Neuronal stem cell (in vitro differentiated cells): Measurements from ENCODE around the gene PHF5A.

Experiments
- DNase-seq: peaks from one replicate; pipeline ENCODE4 v3.0.0-alpha.2; 2013; ENCODE audit warnings: low spot score
- H2AFZ ChIP-seq: one replicate; pipeline ENCODE4 v1.6.1; 2013; ENCODE audit warnings: mild to moderate bottlenecking, low read length, inconsistent platforms
- H2AK5ac ChIP-seq: 2 replicates; pipeline ENCODE4 v1.6.1; 2013; ENCODE audit warnings: low read depth, mild to moderate bottlenecking, inconsistent platforms, low read length, moderate library complexity, mixed read lengths
- H2BK120ac ChIP-seq: 2 replicates; pipeline ENCODE4 v1.6.1; 2013; ENCODE audit warnings: low read depth, mild to moderate bottlenecking, inconsistent platforms, low read length, moderate library complexity, mixed read lengths
- H2BK12ac ChIP-seq: one replicate; pipeline ENCODE4 v1.6.1; 2013; ENCODE audit warnings: low read length, inconsistent platforms
- H2BK15ac ChIP-seq: 2 replicates; pipeline ENCODE4 v1.6.1; 2013; ENCODE audit warnings: mild to moderate bottlenecking, low read length, inconsistent platforms, mixed read lengths
- H2BK5ac ChIP-seq: one replicate; pipeline ENCODE4 v1.6.1; 2013; ENCODE audit warnings: inconsistent platforms, mild to moderate bottlenecking, low read length, moderate library complexity
- H3K14ac ChIP-seq: one replicate; pipeline ENCODE4 v1.6.1; 2013; ENCODE audit warnings: low read length, inconsistent platforms
- H3K18ac ChIP-seq: 2 replicates; pipeline ENCODE4 v1.6.1; 2013; ENCODE audit warnings: low read length, inconsistent platforms
- H3K23ac ChIP-seq: 2 replicates; pipeline ENCODE4 v1.6.1; 2013; ENCODE audit warnings: low read depth, mild to moderate bottlenecking, mixed read lengths, low read length, inconsistent platforms; ENCODE audit not compliant: poor library complexity
- H3K27ac ChIP-seq: replicated peaks from 3 replicates; pipeline ENCODE4 v1.5.1; 2013; ENCODE audit warnings: low read length, inconsistent platforms
- H3K27me3 ChIP-seq, 3 experiments: 2 replicates each; pipeline ENCODE4 v1.6.1; 2013; ENCODE audit warnings: low read length in 3 of 3, mild to moderate bottlenecking in 2 of 3, inconsistent platforms in 1 of 3, low read depth in 1 of 3, mixed read lengths in 1 of 3, moderate library complexity in 1 of 3; ENCODE audit not compliant: control insufficient read depth in 3 of 3, insufficient read depth in 3 of 3
- H3K36me3 ChIP-seq, 2 donors: replicated peaks in 1 of 2; 2 replicates each; pipeline ENCODE4 v1.6.1; 2013; ENCODE audit warnings: low read length in 2 of 2; ENCODE audit not compliant: control insufficient read depth in 2 of 2, insufficient read depth in 2 of 2
- H3K4ac ChIP-seq: 2 replicates; pipeline ENCODE4 v1.6.1; 2013; ENCODE audit warnings: inconsistent platforms, mild to moderate bottlenecking, low read length, moderate library complexity
- H3K4me1 ChIP-seq, 2 donors: 1 replicate in 1 of 2; 2 replicates in 1 of 2; pipeline ENCODE4 v1.6.1; 2013; ENCODE audit warnings: low read length in 2 of 2, low read depth in 1 of 2; ENCODE audit not compliant: control insufficient read depth in 2 of 2, insufficient read depth in 1 of 2
- H3K4me2 ChIP-seq: one replicate; pipeline ENCODE4 v1.6.1; 2013; ENCODE audit warnings: mild to moderate bottlenecking, low read length, inconsistent platforms; ENCODE audit not compliant: insufficient read depth, poor library complexity, severe bottlenecking
- H3K4me3 ChIP-seq, 2 donors: 2 replicates each; pipeline ENCODE4 v1.5.1; 2013; ENCODE audit warnings: low read length in 2 of 2, mild to moderate bottlenecking in 2 of 2, inconsistent platforms in 1 of 2, moderate library complexity in 1 of 2
- H3K79me1 ChIP-seq: one replicate; pipeline ENCODE4 v1.6.1; 2013; ENCODE audit warnings: low read depth, mild to moderate bottlenecking, inconsistent platforms, low read length, moderate library complexity
- H3K9ac ChIP-seq: one replicate; pipeline ENCODE4 v1.6.1; 2013; ENCODE audit warnings: mild to moderate bottlenecking, low read depth, low read length, inconsistent platforms; ENCODE audit not compliant: poor library complexity
- H3K9me3 ChIP-seq, 2 donors: replicated peaks in 1 of 2; 2 replicates each; pipeline versions ENCODE3 to v1.6.1; 2013; ENCODE audit warnings: low read length in 2 of 2, mild to moderate bottlenecking in 2 of 2, inconsistent platforms in 1 of 2, low read depth in 1 of 2, mixed read lengths in 1 of 2, moderate library complexity in 1 of 2; ENCODE audit not compliant: control insufficient read depth in 2 of 2, insufficient read depth in 1 of 2
- H4K8ac ChIP-seq: one replicate; pipeline ENCODE4 v1.6.1; 2013; ENCODE audit warnings: low read depth, mild to moderate bottlenecking, inconsistent platforms, low read length, moderate library complexity
- H4K91ac ChIP-seq: one replicate; pipeline ENCODE4 v1.6.1; 2013; ENCODE audit warnings: low read length, low read depth, mild to moderate bottlenecking, inconsistent platforms; ENCODE audit not compliant: poor library complexity
- WGBS, 2 donors: extraction: QIAGEN DNeasy Blood & Tissue Kit; methylation state at CpG; one replicate each; pipeline ENCODE4 v1.1.7; 2013; ENCODE audit warnings: missing lambda C conversion rate in 2 of 2, mixed read lengths in 1 of 2; ENCODE audit not compliant: insufficient read length in 2 of 2, insufficient replicate concordance in 1 of 2; ENCODE audit errors: extremely low coverage in 2 of 2; 5-methylcytosine and 5-hydroxymethylcytosine counted together

The PHF5A gene

GRCh38 chr22:41501209-41501608 is 32.7 kb upstream of the PHF5A start:
- H4K8ac ChIP-seq = no peak overlapping the region
- no peak overlapping the region for H2AK5ac ChIP-seq
- H3K9ac ChIP-seq = no peak overlapping the region
- H3K4me3 ChIP-seq = no peak overlapping the region
- no peaks in the 10 kb centered on the region for H3K27me3 ChIP-seq
- no peaks in the 10 kb centered on the region for H3K4me1 ChIP-seq
- H2BK12ac ChIP-seq = no peak overlapping the region
- peaks cover 15 to 57% of the 10 kb centered on the region in 2 donors for H3K36me3 ChIP-seq
- H3K23ac ChIP-seq = peak overlapping the region; percentile 48
- H2AFZ ChIP-seq = no peak overlapping the region
- H3K4me2 ChIP-seq = no peak overlapping the region
- no peak overlapping the region for H4K91ac ChIP-seq
- no peak overlapping the region for H2BK15ac ChIP-seq
- WGBS, 2 donors = no CpG with 5 or more reads among the region's 5 CpGs
- H2BK5ac ChIP-seq = no peak overlapping the region
- no peak overlapping the region for H3K27ac ChIP-seq
- H3K14ac ChIP-seq = no peak overlapping the region
- DNase-seq = no peak
- H3K79me1 ChIP-seq = peaks cover 7% of the 10 kb centered on the region
- H3K18ac ChIP-seq = no peak overlapping the region
- no peak overlapping the region for H2BK120ac ChIP-seq
- H3K9me3 ChIP-seq = no peaks in the 10 kb centered on the region
- H3K4ac ChIP-seq = no peak overlapping the region

DNA sequence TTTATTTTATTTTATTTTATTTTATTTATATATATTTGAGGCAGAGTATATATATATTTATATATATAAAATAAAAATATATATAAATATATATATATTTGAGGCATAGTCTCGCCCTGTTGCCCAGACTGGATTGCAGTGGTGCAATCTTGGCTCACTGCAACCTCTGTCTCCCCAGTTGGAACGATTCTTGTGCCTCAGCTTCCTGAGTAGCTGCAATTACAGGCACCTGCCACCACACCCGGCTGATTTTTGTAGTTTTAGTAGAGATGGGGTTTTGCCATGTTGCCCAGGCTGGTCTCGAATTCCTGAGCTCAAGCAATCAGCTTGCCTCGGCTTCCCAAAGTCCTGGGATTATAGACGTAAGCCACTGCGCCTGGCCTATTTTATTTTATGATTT is 31.8 kb upstream of the PHF5A start:
- no peak overlapping the region for H3K23ac ChIP-seq
- H3K9me3 ChIP-seq = peaks cover 0 to under 1% of the 10 kb centered on the region in 2 donors
- no peak overlapping the region for H4K8ac ChIP-seq
- no peak overlapping the region for H3K18ac ChIP-seq
- H3K36me3 ChIP-seq = peaks cover 15 to 51% of the 10 kb centered on the region in 2 donors
- no peak overlapping the region for H2AK5ac ChIP-seq
- H2BK120ac ChIP-seq = no peak overlapping the region
- peaks cover 7% of the 10 kb centered on the region for H3K79me1 ChIP-seq
- no peak overlapping the region for H3K27ac ChIP-seq
- no peak overlapping the region for H4K91ac ChIP-seq
- no peak overlapping the region for H3K14ac ChIP-seq
- WGBS, 2 donors = no CpG with 5 or more reads among the region's 7 CpGs
- no peak overlapping the region for H2BK15ac ChIP-seq
- H3K27me3 ChIP-seq = no peaks in the 10 kb centered on the region
- no peak overlapping the region for H3K4me3 ChIP-seq
- no peak for DNase-seq
- no peak overlapping the region for H2BK12ac ChIP-seq
- no peak overlapping the region for H2AFZ ChIP-seq
- no peak overlapping the region for H3K4me2 ChIP-seq
- H3K9ac ChIP-seq = no peak overlapping the region
- H3K4ac ChIP-seq = no peak overlapping the region
- H2BK5ac ChIP-seq = no peak overlapping the region
- H3K4me1 ChIP-seq = no peaks in the 10 kb centered on the region

DNA sequence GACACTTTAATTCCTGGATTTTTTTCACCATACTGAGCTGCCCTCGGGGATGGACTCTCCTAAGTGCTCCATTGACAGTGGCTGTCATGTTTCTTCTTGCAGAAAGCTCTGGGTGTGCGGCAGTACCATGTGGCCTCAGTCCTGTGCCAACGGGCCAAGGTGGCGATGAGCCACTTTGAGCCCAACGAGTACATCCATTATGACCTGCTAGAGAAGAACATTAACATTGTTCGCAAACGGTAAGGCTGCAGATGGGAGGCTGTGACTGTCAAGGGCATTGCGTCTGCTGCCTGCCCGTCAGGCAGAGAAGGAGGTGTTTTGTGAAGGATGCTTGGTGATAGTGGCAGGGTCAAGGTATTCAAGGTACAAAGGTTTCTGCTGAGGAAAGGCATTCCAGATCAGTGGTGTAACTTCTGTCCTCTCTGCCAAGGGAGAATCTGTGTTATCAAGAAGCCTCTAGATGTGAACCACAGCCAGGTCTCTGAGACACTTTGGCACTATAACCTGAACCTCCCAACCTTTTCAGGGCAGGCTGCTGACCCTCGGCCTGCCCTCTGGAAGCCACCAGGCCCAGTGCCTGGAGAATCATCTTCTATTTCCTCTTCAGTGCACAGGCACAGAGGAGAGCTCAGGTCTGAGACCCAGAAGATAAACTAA is 31.3 kb upstream of the PHF5A start:
- Histone ChIP-seq H3K9ac (no peak overlapping the region), H3K23ac (no peak overlapping the region), H3K9me3 (peaks cover 0 to 2% of the 10 kb centered on the region in 2 donors), H3K4me1 (no peaks in the 10 kb centered on the region), H2BK15ac (no peak overlapping the region), H3K27me3 (no peaks in the 10 kb centered on the region), H2AK5ac (no peak overlapping the region), H4K8ac (no peak overlapping the region), H2BK120ac (no peak overlapping the region), H2BK12ac (peak overlapping the region; percentile 30), H3K4ac (no peak overlapping the region), H3K27ac (no peak overlapping the region), H3K18ac (no peak overlapping the region), H2BK5ac (no peak overlapping the region), H3K4me3 (no peak overlapping the region), H3K14ac (no peak overlapping the region), H3K36me3 (peaks cover 14 to 45% of the 10 kb centered on the region in 2 donors), H4K91ac (no peak overlapping the region), H3K4me2 (no peak overlapping the region), H2AFZ (no peak overlapping the region), H3K79me1 (peaks cover 7% of the 10 kb centered on the region)
- no CpG with 5 or more reads among the region's 10 CpGs for WGBS, 2 donors
- no peak for DNase-seq

GRCh38 chr22:41498303-41498835 is 29.9 kb upstream of the PHF5A start:
- Histone ChIP-seq H2AK5ac (no peak overlapping the region), H3K4me3 (no peak overlapping the region), H3K9ac (no peak overlapping the region), H3K27ac (no peak overlapping the region), H3K23ac (no peak overlapping the region), H4K91ac (no peak overlapping the region), H2BK120ac (no peak overlapping the region), H3K27me3 (no peaks in the 10 kb centered on the region), H2BK5ac (no peak overlapping the region), H2AFZ (no peak overlapping the region), H3K9me3 (peaks cover 0 to 2% of the 10 kb centered on the region in 2 donors), H3K14ac (no peak overlapping the region), H3K79me1 (peaks cover 7% of the 10 kb centered on the region), H2BK12ac (no peak overlapping the region), H2BK15ac (no peak overlapping the region), H3K36me3 (peaks cover 15 to 32% of the 10 kb centered on the region in 2 donors), H3K4ac (no peak overlapping the region), H3K4me1 (no peaks in the 10 kb centered on the region), H4K8ac (no peak overlapping the region), H3K4me2 (no peak overlapping the region), H3K18ac (no peak overlapping the region)
- no CpG with 5 or more reads among the region's 6 CpGs for WGBS, 2 donors
- no peak for DNase-seq
